Central memory CD4-positive, alpha-beta T cell (primary cell): Measurements from ENCODE around the gene MYO7A.
A peak's percentile ranks its signal among the peaks of the same experiment; 100 is the strongest.

Source experiments
- DNase-seq: peaks from one replicate; pipeline ENCODE4 v3.0.0; 2022

The MYO7A gene

DNA sequence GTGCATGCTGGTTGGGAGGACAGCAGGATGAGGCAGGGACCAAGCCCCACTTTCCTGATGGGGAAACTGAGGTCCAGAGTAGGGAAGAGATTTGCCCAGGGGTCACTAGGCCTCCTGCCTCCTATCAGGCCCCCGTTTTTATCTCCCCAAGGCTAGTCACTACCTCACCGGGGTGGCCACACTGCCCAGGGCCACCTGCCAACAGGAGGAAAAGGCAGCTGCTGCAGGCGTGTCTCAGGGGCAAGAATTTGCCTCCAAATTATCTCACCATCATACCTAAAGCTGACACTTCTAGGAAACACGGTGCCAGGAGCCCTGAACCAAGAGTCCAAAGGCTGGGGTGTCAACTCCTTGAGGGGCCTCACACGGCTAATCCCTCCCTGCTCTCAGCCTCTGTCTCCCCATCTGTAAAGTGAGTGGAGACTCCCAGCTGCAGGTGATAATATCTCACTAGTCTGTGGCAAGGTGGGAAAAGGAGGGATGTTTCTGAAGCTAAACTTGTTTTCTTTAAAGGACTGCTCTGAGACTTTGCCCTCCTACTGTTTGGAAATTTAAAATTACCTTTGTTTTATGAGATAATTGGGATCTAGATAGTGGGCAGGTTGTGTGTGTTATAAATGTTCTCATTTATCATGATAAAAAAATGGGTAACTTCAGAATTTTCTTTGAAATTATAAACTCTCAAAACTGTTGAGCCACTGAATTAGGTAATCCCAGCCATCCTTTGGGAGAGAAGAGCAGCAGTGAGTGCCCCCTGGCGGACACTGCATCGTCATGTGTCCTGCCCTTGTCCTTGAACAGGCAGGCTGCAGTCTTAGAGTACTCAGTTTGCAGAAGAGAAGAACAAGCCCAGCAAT is 60.0 kb downstream of the MYO7A start:
- peak; percentile 36 for DNase-seq

DNA sequence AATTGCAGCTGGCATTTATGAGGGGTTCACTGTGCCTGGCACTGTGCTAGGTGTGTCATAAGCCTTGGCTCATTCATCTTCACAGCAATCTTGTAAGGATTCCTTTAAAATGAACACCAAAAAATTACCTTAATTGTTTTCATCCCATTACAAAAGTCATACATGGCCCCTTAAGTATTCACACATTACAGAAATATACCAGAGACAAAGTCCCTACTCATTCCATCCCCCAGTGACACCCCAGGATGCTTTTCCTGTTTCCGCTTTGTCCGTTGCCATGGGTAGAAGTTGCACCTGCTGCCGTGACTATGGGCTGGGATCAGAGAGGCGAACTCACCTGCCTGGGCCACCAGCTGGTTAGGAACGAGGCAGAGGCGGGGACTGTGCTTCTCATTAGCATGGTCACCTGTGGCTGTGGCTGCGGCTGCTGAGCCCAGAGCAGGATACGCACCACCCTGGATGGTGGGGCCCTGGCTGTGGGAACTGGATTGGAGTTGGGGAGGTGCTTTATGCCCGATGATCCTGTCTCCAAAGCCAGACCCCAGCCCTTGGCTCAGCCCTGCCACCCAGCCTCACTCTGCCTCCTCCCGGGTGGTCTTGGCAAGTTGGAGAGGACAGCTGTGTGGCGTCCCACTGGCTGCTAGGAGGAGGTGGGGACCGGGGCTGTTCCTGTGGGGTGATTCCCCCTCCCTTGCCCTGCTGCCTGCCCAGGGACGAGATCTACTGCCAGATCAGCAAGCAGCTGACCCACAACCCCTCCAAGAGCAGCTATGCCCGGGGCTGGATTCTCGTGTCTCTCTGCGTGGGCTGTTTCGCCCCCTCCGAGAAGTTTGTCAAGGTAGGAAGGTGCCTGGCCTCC is 60.8 kb downstream of the MYO7A start:
- DNase-seq, result no peak

DNA sequence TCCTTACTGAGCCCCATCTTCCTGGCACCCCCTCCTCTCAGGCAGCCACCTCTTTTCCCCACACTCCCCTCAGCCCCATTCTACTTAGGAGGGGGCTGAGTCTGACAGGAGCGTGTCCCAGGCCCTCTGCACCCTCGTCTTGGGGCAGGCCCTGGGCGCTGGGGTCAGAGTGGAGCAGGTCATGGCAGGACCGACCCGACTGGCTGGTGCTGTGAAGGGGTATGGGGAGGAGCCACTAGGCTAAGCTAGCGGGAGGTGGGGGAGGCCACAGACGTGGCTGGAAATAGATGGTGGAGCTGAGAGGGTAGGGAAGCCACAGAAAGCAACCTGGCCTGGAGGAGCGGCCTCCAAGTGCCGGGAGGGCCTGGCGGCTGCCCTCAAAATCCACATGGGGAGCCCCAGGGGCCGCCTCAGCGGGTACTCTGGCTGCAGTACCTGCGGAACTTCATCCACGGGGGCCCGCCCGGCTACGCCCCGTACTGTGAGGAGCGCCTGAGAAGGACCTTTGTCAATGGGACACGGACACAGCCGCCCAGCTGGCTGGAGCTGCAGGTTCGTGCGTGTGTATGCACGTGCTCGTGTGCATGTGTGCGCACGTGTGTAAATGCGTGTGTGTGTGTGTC is 61.7 kb downstream of the MYO7A start:
- no peak for DNase-seq

DNA sequence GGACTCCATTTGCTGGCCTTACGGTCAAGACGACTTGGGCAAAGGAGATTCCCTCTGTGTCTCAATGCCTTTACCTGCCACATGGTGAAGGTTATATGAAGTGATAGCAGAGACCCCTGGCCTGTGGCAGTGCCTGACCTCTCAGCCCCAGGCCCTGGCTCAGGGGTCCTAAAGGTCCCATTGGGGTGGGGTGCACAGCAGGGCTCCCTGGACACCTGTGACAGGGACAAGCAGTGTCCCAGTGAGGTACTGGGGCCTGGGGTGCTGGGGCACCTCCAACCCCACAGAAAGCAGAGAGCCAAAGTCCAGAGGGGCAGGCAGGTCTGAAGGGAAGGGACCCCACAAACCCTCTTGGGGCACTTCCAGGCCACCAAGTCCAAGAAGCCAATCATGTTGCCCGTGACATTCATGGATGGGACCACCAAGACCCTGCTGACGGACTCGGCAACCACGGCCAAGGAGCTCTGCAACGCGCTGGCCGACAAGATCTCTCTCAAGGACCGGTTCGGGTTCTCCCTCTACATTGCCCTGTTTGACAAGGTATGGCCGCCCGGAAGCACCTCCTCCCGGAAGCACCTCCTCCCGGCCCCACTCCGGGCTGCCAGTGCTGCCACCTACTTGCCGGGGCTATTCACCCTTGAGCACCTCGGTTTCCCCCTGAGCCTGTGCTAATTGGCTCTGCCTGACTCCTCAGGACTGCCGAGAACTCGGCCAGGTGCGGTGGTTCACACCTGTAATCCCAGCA is 62.5 kb downstream of the MYO7A start:
- no peak for DNase-seq

DNA sequence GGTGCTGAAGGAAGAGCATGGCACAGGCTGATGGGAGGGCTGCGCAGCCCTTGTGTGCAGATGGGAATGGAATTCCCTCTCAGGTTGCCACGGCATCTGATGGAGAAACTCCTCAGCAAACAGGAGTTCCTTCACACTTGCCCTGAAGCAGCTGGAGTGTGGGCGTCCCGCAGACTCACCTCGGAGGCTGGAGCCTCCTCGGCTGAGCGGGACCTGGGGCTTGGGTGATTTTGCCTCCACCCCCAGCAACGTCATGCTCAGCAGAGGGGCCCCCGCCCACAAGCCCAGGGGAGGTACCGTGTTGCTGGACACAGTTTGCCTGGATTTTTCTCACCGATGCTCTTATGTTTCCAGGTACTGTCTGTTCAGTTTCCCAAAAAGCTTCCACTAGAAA is 63.4 kb downstream of the MYO7A start:
- DNase-seq, result no peak

DNA sequence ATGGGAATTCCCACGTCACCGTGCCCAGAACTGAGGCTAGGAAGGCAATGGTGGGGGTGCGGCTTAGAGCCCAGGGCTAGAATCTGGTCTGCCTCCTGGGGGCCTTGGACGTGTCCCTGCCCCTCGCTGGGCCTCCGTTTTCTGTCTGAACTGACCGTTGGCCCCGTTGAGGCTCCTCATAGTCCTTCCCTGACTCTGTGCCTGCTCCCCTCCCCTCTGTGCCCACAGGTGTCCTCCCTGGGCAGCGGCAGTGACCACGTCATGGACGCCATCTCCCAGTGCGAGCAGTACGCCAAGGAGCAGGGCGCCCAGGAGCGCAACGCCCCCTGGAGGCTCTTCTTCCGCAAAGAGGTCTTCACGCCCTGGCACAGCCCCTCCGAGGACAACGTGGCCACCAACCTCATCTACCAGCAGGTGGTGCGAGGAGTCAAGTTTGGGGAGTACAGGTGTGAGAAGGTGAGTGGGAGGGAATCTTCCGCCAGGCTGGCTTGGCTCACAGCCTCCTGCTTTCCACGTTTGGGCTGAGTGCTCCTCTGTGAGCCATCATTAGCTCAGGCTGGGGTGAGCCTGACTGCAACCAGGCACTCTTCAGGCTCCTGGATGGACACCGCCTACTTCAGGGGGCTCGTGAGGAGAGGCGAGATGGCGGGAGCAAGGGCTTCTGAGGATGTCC is 63.9 kb downstream of the MYO7A start:
- peak; percentile 7 for DNase-seq

DNA sequence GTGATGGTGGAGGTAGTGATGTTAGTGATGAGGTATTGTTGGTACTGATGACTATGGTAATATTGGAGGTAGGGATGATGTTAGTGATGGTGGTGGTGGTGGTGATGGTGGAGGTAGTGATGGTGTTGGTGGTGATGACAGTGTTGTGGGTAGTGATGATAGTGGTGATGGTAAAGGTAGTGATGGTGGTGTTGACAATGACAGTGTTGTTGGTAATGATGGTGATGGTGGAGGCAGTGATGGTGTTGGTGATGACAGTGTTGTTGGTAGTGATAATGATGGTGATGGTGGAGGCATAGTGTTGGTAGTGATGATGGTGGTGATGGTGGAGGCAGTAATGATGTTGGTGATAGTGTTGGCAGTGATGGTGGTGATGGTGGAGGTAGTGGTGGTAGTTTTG is 65.1 kb downstream of the MYO7A start:
- no peak for DNase-seq

DNA sequence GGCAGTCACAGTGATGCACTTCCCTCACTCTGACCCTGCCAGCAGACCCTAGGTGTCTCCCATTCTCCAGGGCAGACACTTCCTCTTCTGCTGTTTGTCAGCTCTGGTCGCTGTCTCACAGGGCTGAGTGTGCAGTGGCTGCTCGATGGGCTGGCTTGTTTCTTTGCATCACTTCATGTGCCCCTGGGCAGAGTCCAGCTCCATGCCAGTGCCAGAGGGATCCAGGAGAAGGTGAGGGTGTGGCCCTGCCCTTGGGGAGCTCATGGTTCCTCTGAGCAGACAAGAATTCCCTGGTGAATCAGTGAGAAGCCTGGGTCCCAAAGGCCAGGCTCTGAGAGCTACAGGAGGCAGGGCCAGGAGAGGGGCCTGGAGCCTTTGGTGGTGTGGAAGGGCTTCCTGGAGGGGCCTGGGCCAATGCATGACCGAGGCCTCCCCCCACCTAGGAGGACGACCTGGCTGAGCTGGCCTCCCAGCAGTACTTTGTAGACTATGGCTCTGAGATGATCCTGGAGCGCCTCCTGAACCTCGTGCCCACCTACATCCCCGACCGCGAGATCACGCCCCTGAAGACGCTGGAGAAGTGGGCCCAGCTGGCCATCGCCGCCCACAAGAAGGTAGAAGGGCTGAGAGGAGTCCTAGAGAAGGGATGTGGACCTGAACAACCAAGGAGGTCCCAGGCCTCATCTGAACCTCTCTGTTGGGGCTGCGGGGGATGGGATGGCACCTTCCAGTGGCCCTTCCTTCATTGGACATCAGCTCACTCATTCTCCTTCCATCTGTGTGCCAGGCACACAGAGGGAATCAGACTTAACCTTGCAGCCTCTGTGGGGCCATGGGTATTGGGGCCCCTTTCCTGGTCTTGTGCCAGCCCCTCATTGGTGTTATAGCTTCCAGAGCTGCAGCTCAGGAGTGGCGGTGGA is 66.1 kb downstream of the MYO7A start:
- DNase-seq, result no peak

DNA sequence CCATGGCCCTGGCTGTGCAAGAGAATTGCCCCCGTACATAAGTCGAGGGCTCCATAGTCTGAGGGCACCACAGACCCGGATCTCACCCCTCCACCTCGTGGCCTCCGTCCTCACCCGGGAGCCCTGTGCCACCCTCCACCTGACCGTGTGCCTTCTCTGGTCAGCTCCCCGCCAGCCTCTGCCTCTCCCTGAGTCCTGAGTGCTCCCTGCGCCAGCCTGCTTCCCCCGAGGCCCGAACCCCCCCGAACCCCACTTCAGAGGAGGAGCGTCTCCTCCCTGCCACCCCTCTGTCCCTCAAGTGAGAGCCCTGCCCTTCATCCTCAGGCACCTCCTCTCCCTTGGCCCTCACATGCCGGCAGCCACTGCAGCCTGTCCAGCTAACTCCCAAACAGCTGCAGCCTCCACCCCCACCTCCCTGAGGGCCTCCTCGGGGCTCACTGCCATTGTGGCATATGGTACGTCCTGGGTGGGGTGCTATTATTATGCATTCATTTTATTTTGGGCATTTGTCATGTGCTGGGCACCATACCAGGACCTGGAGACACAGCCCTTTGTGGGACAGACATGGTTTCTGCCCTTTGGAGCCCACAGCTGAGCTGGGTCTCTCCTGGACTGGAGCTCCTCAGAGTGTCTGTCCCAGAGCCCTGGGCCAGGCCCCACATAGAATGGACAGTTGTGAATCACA is 67.2 kb downstream of the MYO7A start:
- no peak for DNase-seq

DNA sequence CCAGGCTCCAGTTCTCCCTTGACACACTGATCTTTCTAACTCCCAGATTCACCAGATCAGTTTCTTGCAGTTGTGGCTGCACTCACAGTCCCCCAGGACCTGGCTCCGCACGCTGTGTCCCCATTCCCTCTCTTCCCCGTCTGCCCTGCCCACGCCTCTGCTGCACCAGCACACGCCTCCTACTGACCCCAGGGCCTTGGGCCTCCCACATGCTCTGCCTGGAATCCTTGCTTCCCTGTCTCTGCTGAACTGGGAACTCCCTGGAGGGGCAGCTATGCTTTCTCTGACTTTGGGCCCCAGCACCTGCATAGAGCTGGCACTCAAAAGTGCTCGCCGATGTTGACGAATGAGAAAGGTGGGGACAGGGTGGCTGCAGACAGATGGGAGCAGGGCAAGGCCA is 68.9 kb downstream of the MYO7A start:
- no peak for DNase-seq

DNA sequence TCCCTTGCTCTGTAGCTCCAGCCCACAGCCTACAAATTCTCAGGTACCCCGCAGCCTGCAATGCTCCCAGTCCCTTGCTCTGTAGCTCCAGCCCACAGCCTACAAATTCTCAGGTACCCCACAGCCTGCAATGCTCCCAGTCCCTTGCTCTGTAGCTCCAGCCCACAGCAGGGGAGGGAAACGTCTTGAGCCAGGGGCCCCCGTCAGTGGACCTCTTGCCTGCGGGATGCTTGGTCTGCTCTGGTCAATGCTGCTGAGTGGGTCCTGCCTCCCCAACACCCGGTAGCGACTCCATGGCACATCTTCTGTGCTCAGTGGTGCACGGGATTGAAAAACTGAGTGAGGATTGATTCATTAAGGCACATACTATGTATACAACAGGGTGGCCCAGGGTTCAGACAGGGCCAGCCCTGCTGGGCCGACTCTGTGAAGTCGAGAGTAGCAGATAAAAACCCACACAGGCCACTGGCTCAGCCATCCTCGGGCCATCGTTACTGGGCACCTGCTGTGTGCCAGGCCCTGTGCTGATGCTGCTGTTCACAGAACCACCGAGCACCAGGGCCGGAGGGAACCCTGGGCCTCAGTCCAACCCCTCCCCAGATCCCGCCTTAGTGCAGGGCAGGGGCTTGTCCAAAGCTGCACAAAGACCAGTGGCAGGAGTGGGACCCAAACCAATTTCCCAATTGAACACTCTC is 69.7 kb downstream of the MYO7A start:
- no peak for DNase-seq

DNA sequence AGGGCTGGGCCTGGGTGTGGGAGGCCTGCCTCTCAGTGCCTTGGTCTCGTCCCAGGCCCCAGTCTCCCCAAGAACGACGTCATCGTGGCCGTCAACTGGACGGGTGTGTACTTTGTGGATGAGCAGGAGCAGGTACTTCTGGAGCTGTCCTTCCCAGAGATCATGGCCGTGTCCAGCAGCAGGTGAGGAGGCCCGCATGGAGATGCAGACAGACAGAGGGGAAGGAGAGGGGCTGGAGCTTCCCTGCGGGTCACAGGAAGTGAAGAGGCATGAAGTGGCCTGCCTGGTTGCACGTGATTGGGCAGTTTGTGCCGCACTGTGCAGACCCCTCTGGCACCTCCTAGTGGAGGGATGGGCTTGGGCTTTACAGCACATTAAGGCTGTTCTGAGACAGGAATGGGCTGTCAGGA is 70.4 kb downstream of the MYO7A start:
- DNase-seq, result no peak

DNA sequence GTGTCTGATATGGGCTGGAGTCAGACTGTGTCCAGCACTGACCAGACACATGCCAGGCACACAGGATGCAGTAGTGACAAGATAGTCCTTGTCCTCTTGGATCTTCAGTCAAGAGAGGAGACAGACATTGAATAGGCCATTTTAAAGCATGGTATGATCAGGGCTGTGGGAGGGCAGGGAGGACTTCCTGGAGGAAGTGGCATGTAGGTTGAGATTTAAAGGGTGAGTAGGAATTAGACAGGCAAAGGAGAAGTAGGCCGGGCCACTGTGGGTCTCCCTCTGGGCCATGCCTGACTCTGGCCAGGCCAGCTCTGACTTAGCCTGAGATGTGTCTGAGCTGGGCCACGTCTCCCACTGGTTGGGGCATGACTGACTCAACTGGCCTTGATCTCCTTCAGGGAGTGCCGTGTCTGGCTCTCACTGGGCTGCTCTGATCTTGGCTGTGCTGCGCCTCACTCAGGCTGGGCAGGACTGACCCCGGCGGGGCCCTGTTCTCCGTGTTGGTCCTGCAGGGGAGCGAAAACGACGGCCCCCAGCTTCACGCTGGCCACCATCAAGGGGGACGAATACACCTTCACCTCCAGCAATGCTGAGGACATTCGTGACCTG is 71.2 kb downstream of the MYO7A start:
- no peak for DNase-seq

DNA sequence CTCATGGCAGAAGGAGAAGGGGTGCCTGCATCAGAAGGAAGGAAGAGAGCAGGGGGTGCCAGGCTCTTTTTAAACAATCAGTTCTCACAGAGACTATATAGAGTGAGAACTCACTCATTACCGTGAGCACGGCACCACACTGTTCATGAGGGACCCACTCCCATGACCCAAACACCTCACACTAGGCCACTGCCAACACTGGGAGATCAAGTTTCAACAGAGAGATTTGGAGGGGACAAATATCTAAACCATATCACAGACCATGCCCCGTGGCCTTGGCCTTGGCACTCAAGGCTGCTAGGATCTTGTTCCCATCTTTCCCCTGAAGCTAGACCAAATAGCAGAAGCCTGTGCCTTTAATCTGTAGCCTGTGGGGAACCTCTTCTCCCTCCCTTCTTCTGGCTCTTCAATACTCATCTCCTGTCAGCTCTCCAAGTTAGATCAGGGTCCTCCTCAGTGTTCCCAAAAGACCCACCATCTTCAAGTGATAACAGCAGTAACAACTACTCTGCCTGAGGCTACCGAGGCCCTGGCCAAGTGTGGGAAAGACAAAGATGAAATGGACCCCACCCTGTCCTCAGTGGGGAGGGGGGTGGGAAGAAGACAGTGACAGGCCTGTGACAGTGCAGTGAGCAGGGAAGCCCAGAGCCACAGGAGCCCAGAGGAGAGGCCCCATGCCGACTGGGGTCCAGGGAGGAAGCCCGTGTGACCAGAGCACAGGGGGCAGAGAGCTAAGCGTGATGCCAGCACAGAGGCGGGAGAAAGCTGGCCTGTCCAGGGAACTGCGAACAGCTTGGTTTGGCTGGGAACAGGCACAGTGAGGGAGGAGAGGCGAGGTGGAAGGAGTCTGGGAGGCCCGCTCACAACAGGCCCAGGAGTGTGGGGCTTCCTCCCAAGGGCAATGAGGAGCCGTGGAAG is 72.6 kb downstream of the MYO7A start:
- no peak for DNase-seq

DNA sequence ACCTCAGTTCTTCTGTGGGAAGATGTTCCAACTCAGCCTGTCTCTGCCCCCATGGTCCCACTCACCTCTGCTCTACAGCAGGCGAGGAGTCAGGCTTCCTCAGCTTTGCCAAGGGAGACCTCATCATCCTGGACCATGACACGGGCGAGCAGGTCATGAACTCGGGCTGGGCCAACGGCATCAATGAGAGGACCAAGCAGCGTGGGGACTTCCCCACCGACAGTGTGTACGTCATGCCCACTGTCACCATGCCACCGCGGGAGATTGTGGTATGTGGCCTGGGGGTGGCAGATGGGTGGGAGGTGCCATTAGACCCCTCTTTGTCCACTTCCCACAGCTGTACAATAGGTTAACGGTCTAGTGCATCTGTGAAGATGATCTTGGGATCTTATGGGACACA is 73.3 kb downstream of the MYO7A start:
- DNase-seq, result no peak

DNA sequence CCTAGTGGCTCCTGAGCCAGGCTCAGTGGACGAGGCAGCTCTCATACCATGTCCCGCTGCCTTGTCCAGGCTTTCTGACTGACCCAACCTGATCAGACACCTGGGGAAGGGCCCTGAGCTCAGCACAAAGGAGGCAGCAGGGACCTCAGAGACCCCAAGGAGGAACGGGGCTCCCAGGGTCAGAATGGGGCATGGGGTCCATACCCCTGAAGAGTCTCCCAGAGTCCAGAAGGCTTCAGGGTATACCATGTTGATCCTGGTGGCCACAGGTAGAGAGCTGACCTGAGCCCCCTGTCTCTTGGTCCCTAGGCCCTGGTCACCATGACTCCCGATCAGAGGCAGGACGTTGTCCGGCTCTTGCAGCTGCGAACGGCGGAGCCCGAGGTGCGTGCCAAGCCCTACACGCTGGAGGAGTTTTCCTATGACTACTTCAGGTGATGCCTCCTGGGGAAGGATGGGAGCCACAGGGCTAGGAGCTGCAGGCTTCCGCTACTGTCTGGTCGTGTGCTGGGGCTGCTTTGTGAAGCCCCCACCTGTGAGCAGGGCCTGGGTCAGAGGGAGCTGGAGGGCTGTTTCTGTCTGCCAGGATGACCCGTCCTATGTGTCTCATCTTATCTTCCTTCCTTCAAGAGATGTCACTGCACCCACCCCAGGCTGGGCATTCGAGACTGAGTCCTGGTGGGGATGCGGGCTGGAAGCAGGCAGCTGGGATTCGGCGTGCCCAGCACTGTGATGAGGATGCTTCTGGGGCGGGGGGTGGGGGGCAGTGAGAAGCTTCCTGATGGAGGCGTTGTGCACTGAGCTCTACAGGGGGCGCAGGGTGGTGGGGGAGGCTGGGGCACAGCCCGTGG is 74.2 kb downstream of the MYO7A start:
- no peak for DNase-seq
